IMR-90 (cell line): ENCODE measurements around the gene RHOBTB1. TPM values are rescaled to one million over a fixed set of nuclear protein-coding genes. Genes with fewer than 3 reads are reported as not detected.

ENCODE experiments used
- ATAC-seq: fragments of 200-7000 bp; cut with Tn5 transposase; 2 replicates; pipeline ENCODE4 v1.9.1; 2020; ENCODE audit warnings: low read depth, mild to moderate bottlenecking, moderate library complexity
- BruUV-seq: library from RNA; stranded (reverse); fragments of 400-500 nt; replicated peaks from 2 replicates; lab custom pipeline; 2021; lab: Mats Ljungman, UMichigan
- CTCF ChIA-PET: fragments of 300-600 bp; formaldehyde crosslinking; extraction: SDS; loops from one replicate; lab custom pipeline; 2021; ENCODE audit warnings: antibody characterized with exemption; lab: Yijun Ruan, JAX
- POLR2A ChIA-PET: fragments of 300-600 bp; sonication (Branson Sonifier 250); formaldehyde crosslinking; loops from one replicate; lab custom pipeline; 2022; ENCODE audit warnings: antibody characterized with exemption; ENCODE audit not compliant: unreplicated experiment; lab: Charles Lee
- DNase-seq: peaks from one replicate; pipeline ENCODE4 v3.0.0; 2013
- H2AFZ ChIP-seq: replicated peaks from 2 replicates; pipeline ENCODE3; 2013; ENCODE audit warnings: low read length, mild to moderate bottlenecking; ENCODE audit not compliant: poor library complexity
- H2AK5ac ChIP-seq: 2 replicates; pipeline ENCODE4 v1.6.1; 2013; ENCODE audit warnings: low read depth, low read length, inconsistent platforms
- H2AK9ac ChIP-seq: replicated peaks from 2 replicates; pipeline ENCODE3; 2013; ENCODE audit warnings: mild to moderate bottlenecking, low read depth, low read length, moderate library complexity; ENCODE audit not compliant: poor library complexity
- H2BK120ac ChIP-seq: 2 replicates; pipeline ENCODE4 v1.6.1; 2013; ENCODE audit warnings: low read depth, low read length, inconsistent platforms
- H2BK15ac ChIP-seq: 3 replicates; pipeline ENCODE4 v1.6.1; 2013; ENCODE audit warnings: low read depth, low read length, inconsistent platforms
- H2BK20ac ChIP-seq: 2 replicates; pipeline ENCODE4 v1.6.1; 2013; ENCODE audit warnings: low read depth, mild to moderate bottlenecking, inconsistent platforms, low read length, moderate library complexity
- H2BK5ac ChIP-seq: 2 replicates; pipeline ENCODE4 v1.6.1; 2013; ENCODE audit warnings: mild to moderate bottlenecking, low read depth, low read length, inconsistent platforms; ENCODE audit not compliant: poor library complexity, severe bottlenecking
- H3K14ac ChIP-seq: replicated peaks from 2 replicates; pipeline ENCODE4 v1.6.1; 2013; ENCODE audit warnings: low read depth, low read length, inconsistent platforms
- H3K18ac ChIP-seq: 2 replicates; pipeline ENCODE4 v1.6.1; 2013; ENCODE audit warnings: low read depth, low read length, control low read depth
- H3K23ac ChIP-seq: 2 replicates; pipeline ENCODE4 v1.6.1; 2013; ENCODE audit warnings: low read depth, low read length, inconsistent platforms
- H3K27ac ChIP-seq: 2 replicates; pipeline ENCODE4 v1.5.1; 2013; ENCODE audit warnings: mild to moderate bottlenecking, control low read depth, low read length; ENCODE audit not compliant: insufficient read depth
- H3K27me3 ChIP-seq: 2 replicates; pipeline ENCODE4 v1.6.1; 2013; ENCODE audit warnings: low read length; ENCODE audit not compliant: control insufficient read depth, insufficient read depth
- H3K36me3 ChIP-seq: 2 replicates; pipeline ENCODE4 v1.6.1; 2013; ENCODE audit warnings: low read length, mixed read lengths; ENCODE audit not compliant: control insufficient read depth, insufficient read depth
- H3K4ac ChIP-seq: 2 replicates; pipeline ENCODE4 v1.6.1; 2013; ENCODE audit warnings: low read depth, low read length, inconsistent platforms
- H3K4me1 ChIP-seq: 2 replicates; pipeline ENCODE4 v1.6.1; 2013; ENCODE audit warnings: low read length, mixed read lengths; ENCODE audit not compliant: control insufficient read depth, insufficient read depth
- H3K4me2 ChIP-seq: 2 replicates; pipeline ENCODE4 v1.6.1; 2013; ENCODE audit warnings: low read depth, mild to moderate bottlenecking, control low read depth, low read length, moderate library complexity
- H3K4me3 ChIP-seq: 2 replicates; pipeline ENCODE4 v1.5.1; 2013; ENCODE audit warnings: low read depth, mild to moderate bottlenecking, control low read depth, low read length, moderate library complexity; ENCODE audit not compliant: insufficient read depth
- H3K56ac ChIP-seq: 2 replicates; pipeline ENCODE4 v1.6.1; 2013; ENCODE audit warnings: low read length, inconsistent platforms; ENCODE audit not compliant: insufficient read depth; ENCODE audit errors: extremely low read depth
- H3K79me1 ChIP-seq, 2 experiments: 2 replicates each; pipeline ENCODE4 v1.6.1; 2013; ENCODE audit warnings: low read length in 2 of 2, inconsistent platforms in 1 of 2, low read depth in 1 of 2
- H3K9ac ChIP-seq: 2 replicates; pipeline ENCODE4 v1.6.1; 2013; ENCODE audit warnings: low read depth, low read length, control low read depth
- H3K9me1 ChIP-seq: 2 replicates; pipeline ENCODE4 v1.6.1; 2013; ENCODE audit warnings: low read length, inconsistent platforms; ENCODE audit not compliant: insufficient read depth
- H3K9me3 ChIP-seq: 2 replicates; pipeline ENCODE4 v1.6.1; 2013; ENCODE audit warnings: low read length; ENCODE audit not compliant: control insufficient read depth, insufficient read depth
- H4K20me1 ChIP-seq: 2 replicates; pipeline ENCODE4 v1.6.1; 2013; ENCODE audit warnings: low read length, inconsistent platforms; ENCODE audit not compliant: insufficient read depth
- H4K5ac ChIP-seq: 2 replicates; pipeline ENCODE4 v1.6.1; 2013; ENCODE audit warnings: mild to moderate bottlenecking, low read depth, low read length, control low read depth
- H4K8ac ChIP-seq, 2 experiments: 2 replicates each; pipeline ENCODE4 v1.6.1; 2013; ENCODE audit warnings: low read depth in 2 of 2, low read length in 2 of 2, control low read depth in 1 of 2, inconsistent platforms in 1 of 2
- H4K91ac ChIP-seq: 2 replicates; pipeline ENCODE4 v1.6.1; 2013; ENCODE audit warnings: low read depth, low read length, inconsistent platforms; ENCODE audit not compliant: insufficient read depth
- BHLHE40 ChIP-seq: fragments of 150-350 bp; IDR thresholded peaks from 2 replicates; pipeline ENCODE4 v1.6.1; 2016; ENCODE audit warnings: mild to moderate bottlenecking, low read depth, low read length
- CEBPB ChIP-seq: IDR thresholded peaks from 2 replicates; pipeline ENCODE4 v1.6.1; 2012; ENCODE audit warnings: low read depth, low read length, improper control_type of control experiment
- CHD1 ChIP-seq: IDR thresholded peaks from 2 replicates; pipeline ENCODE4 v1.6.1; 2012; ENCODE audit warnings: low read depth, low read length, improper control_type of control experiment
- ELK1 ChIP-seq: fragments of 150-350 bp; IDR thresholded peaks from 2 replicates; pipeline ENCODE4 v1.6.1; 2016; ENCODE audit warnings: low read depth, mild to moderate bottlenecking, low read length, moderate library complexity, borderline replicate concordance
- FOS ChIP-seq: fragments of 150-350 bp; IDR thresholded peaks from 2 replicates; pipeline ENCODE4 v1.6.1; 2016; ENCODE audit warnings: low read depth, low read length
- MAFK ChIP-seq: IDR thresholded peaks from 2 replicates; pipeline ENCODE4 v1.6.1; 2012; ENCODE audit warnings: low read depth, low read length, improper control_type of control experiment
- MAZ ChIP-seq: IDR thresholded peaks from 2 replicates; pipeline ENCODE4 v1.6.1; 2012; ENCODE audit warnings: low read depth, mild to moderate bottlenecking, low read length, improper control_type of control experiment, moderate library complexity, borderline replicate concordance
- MXI1 ChIP-seq: IDR thresholded peaks from 2 replicates; pipeline ENCODE4 v1.6.1; 2012; ENCODE audit warnings: low read depth, mild to moderate bottlenecking, low read length, moderate library complexity, borderline replicate concordance
- NFE2L2 ChIP-seq: fragments of 150-350 bp; IDR thresholded peaks from 2 replicates; pipeline ENCODE4 v1.6.1; 2016; ENCODE audit warnings: low read depth, mild to moderate bottlenecking, low read length
- POLR2A ChIP-seq: IDR thresholded peaks from 2 replicates; pipeline ENCODE4 v1.6.1; 2012; ENCODE audit warnings: mild to moderate bottlenecking, low read depth, low read length
- RAD21 ChIP-seq: IDR thresholded peaks from 2 replicates; pipeline ENCODE4 v1.6.1; 2012; ENCODE audit warnings: low read length, improper control_type of control experiment
- RCOR1 ChIP-seq: IDR thresholded peaks from 2 replicates; pipeline ENCODE4 v1.6.1; 2012; ENCODE audit warnings: mild to moderate bottlenecking, low read length, improper control_type of control experiment; ENCODE audit not compliant: insufficient replicate concordance
- RFX5 ChIP-seq: IDR thresholded peaks from 2 replicates; pipeline ENCODE4 v1.8.0; 2012; ENCODE audit warnings: low read depth, mild to moderate bottlenecking, low read length, moderate library complexity
- SMC3 ChIP-seq: fragments of 150-350 bp; IDR thresholded peaks from 2 replicates; pipeline ENCODE4 v1.6.1; 2016; ENCODE audit warnings: low read depth, mild to moderate bottlenecking, antibody characterized with exemption, low read length, moderate library complexity
- USF2 ChIP-seq: fragments of 150-350 bp; IDR thresholded peaks from 2 replicates; pipeline ENCODE4 v1.6.1; 2017; ENCODE audit warnings: mild to moderate bottlenecking, antibody characterized with exemption, low read length, low read depth
- WGBS, 2 experiments: methylation state at CpG; one replicate each; pipeline versions ENCODE4 v1.1.5 to v1.1.7; 2013; ENCODE audit warnings: missing lambda C conversion rate in 2 of 2; ENCODE audit not compliant: insufficient read length in 1 of 2; ENCODE audit errors: extremely low coverage in 2 of 2; 5-methylcytosine and 5-hydroxymethylcytosine counted together
- dilution Hi-C: fragments of 300-500 bp; cut with HindIII; formaldehyde crosslinking; loops from one replicate; pipeline ENCODE4 v1.14.3; 2018; ENCODE audit warnings: low sequenced_read_pairs; ENCODE audit not compliant: unreplicated experiment
- in situ Hi-C: fragments of 300-500 bp; cut with MboI; formaldehyde crosslinking; loops from 3 replicates; pipeline ENCODE4 v1.14.3; 2019; ENCODE audit warnings: low sequenced_read_pairs, inconsistent platforms, mixed read lengths
- intact Hi-C: fragments of 100-400 bp; cut with micrococcal nuclease; formaldehyde crosslinking; loops from 2 replicates; pipeline ENCODE4 v1.10.0; 2022
- polyA plus RNA-seq, 3 experiments: library from polyadenylated mRNA; depleted of rRNA; stranded (reverse); fragments of >200 nt; gene quantifications; 2 replicates each; pipeline ENCODE4 v1.2.3, GENCODE V29; 2012; ENCODE audit warnings: low replicate concordance in 1 of 3
- total RNA-seq: library from RNA; depleted of rRNA; stranded (reverse); fragments of >200 nt; gene quantifications from 2 replicates; pipeline ENCODE4 v1.2.3, GENCODE V29; 2012
- TF ChIP-seq, protein P1 (sequence below): conservative IDR thresholded peaks from 2 replicates; pipeline ENCODE4 v1.5.1; 2012; ENCODE audit warnings: mild to moderate bottlenecking, low read depth, low read length, improper control_type of control experiment

The RHOBTB1 gene
- total and polyA plus RNA-seq, 2 of the 4 experiments (the other 2 are of a cell fraction), result 8.9 to 15.2 TPM

DNA sequence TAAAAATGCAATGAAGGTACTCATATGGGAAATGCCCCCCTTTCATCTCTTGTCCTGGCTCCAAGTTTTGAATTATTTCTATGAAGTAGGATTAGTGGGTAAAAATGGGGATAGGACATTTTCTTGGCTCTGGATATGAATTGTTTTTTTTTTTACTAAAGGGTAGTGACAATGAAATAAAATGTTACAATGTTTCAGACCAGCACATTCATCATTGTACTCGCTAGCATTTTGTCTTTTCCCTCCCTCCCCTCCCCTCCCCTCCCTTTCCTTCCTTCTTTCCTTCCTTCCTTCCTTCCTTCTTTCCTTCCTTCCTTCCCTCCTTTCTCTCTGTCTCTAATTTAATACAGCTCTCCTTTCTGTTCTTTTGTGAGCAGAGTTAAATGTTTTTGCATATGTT, 101.3 kb downstream of the RHOBTB1 start:
- WGBS, 2 experiments, result no CpG with 5 or more reads among the region's 1 CpG
- no peak overlapping the region for H3K23ac ChIP-seq
- H2BK120ac ChIP-seq, result no peak overlapping the region
- DNase-seq, result no peak
- H4K8ac ChIP-seq, result no peak overlapping the region
- no peaks in the 10 kb centered on the region for H3K27me3 ChIP-seq
- H2AK5ac ChIP-seq, result no peak overlapping the region
- BruUV-seq, result no TSS peak
- no peak for TF ChIP-seq MAFK
- no peak for TF ChIP-seq CEBPB
- no peak for TF ChIP-seq FOS
- no peak for TF ChIP-seq RCOR1
- TF ChIP-seq RFX5, result no peak
- TF ChIP-seq MXI1, result no peak
- TF ChIP-seq POLR2A, result no peak
- TF ChIP-seq SMC3, result no peak
- TF ChIP-seq CHD1, result no peak
- no peak for TF ChIP-seq RAD21
- no peak for TF ChIP-seq MAZ
- TF ChIP-seq USF2, result no peak
- no peak for TF ChIP-seq NFE2L2
- TF ChIP-seq BHLHE40, result no peak
- TF ChIP-seq, protein P1, sequence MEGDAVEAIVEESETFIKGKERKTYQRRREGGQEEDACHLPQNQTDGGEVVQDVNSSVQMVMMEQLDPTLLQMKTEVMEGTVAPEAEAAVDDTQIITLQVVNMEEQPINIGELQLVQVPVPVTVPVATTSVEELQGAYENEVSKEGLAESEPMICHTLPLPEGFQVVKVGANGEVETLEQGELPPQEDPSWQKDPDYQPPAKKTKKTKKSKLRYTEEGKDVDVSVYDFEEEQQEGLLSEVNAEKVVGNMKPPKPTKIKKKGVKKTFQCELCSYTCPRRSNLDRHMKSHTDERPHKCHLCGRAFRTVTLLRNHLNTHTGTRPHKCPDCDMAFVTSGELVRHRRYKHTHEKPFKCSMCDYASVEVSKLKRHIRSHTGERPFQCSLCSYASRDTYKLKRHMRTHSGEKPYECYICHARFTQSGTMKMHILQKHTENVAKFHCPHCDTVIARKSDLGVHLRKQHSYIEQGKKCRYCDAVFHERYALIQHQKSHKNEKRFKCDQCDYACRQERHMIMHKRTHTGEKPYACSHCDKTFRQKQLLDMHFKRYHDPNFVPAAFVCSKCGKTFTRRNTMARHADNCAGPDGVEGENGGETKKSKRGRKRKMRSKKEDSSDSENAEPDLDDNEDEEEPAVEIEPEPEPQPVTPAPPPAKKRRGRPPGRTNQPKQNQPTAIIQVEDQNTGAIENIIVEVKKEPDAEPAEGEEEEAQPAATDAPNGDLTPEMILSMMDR, result no peak
- TF ChIP-seq ELK1, result no peak
- ATAC-seq, result no peak
- POLR2A ChIA-PET, result no interaction called here
- H3K27ac ChIP-seq, result no peak overlapping the region
- H3K56ac ChIP-seq, result no peak overlapping the region
- no peak overlapping the region for H3K14ac ChIP-seq
- H2BK20ac ChIP-seq, result no peak overlapping the region
- no peak overlapping the region for H3K18ac ChIP-seq
- in situ Hi-C loops, result no loop called here
- no peak overlapping the region for H4K5ac ChIP-seq
- intact Hi-C loops, result no loop called here
- peaks cover 2% of the 10 kb centered on the region for H3K4me1 ChIP-seq
- dilution Hi-C loops, result no loop called here
- no peak overlapping the region for H2BK5ac ChIP-seq
- no peaks in the 10 kb centered on the region for H4K20me1 ChIP-seq
- no peak overlapping the region for H3K4me3 ChIP-seq
- H3K79me1 ChIP-seq, result no peaks in the 10 kb centered on the region
- no peak overlapping the region for H4K91ac ChIP-seq
- H2BK15ac ChIP-seq, result no peak overlapping the region
- CTCF ChIA-PET, result interaction anchor here (0.6 kb wide), 1 partner anchor 482 kb away, joined by 5 read pairs; no protein-coding TSS in a partner anchor
- H2AFZ ChIP-seq, result no peak overlapping the region
- no peak overlapping the region for H3K4ac ChIP-seq
- no peak overlapping the region for H3K4me2 ChIP-seq
- no peak overlapping the region for H3K9ac ChIP-seq
- no peaks in the 10 kb centered on the region for H3K9me3 ChIP-seq
- H3K9me1 ChIP-seq, result no peaks in the 10 kb centered on the region; the same call in 1 of the 2 replicates
- H2AK9ac ChIP-seq, result no peak overlapping the region
- no peaks in the 10 kb centered on the region for H3K36me3 ChIP-seq
